BLaER1 (cell line): Measurements from ENCODE around the gene U2AF1L4.

ENCODE experiments used
- H3K27ac ChIP-seq: shearing (Covaris generic); formaldehyde crosslinking; 2 replicates; pipeline ENCODE4 v1.8.1; 2022
- H3K27me3 ChIP-seq: shearing (Covaris generic); formaldehyde crosslinking; 2 replicates; pipeline ENCODE4 v1.8.1; 2022
- H3K36me3 ChIP-seq: shearing (Covaris generic); formaldehyde crosslinking; 2 replicates; pipeline ENCODE4 v1.8.1; 2022
- H3K4me1 ChIP-seq: shearing (Covaris generic); formaldehyde crosslinking; 2 replicates; pipeline ENCODE4 v1.8.1; 2022
- H3K4me2 ChIP-seq: shearing (Covaris generic); formaldehyde crosslinking; 2 replicates; pipeline ENCODE4 v1.8.1; 2022
- H3K4me3 ChIP-seq: shearing (Covaris generic); formaldehyde crosslinking; 2 replicates; pipeline ENCODE4 v1.8.1; 2022
- H3K9ac ChIP-seq: shearing (Covaris generic); formaldehyde crosslinking; 2 replicates; pipeline ENCODE4 v1.8.1; 2022
- H3K9me3 ChIP-seq: shearing (Covaris generic); formaldehyde crosslinking; 2 replicates; pipeline ENCODE4 v1.8.1; 2022
- H4K20me1 ChIP-seq: shearing (Covaris generic); formaldehyde crosslinking; 2 replicates; pipeline ENCODE4 v1.8.1; 2022
- Cebpa-rat ChIP-seq: shearing (Covaris generic); IDR thresholded peaks from 2 replicates; pipeline ENCODE4 v1.8.1; 2022

The U2AF1L4 gene

DNA sequence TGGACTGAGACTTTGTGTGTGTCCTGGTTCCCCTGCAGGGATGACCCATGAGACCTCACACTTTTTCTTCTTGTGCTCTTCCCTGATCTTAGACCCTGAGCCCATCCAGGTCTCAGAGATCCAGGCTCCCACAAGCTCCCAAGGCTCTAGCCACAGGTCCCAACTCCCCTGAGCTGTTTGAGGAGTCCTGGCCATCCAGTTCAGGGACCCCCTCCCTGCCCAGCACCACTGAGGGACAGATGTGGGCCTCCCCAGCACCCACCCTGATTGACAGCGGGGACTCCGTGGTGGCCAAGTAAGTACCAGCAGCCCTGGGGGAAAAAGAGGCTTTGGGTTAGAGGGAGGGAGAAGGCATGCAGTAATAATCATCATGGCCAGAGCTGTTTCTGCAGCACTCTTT is 14.5 kb upstream of the U2AF1L4 start:
- no peak overlapping the region for H3K27ac ChIP-seq
- peak overlapping the region; percentile 85 for H3K4me2 ChIP-seq
- H3K9me3 ChIP-seq, result no peaks in the 10 kb centered on the region
- peak overlapping the region; percentile 94 for H3K9ac ChIP-seq
- no peaks in the 10 kb centered on the region for H3K27me3 ChIP-seq
- H4K20me1 ChIP-seq, result peaks cover 11% of the 10 kb centered on the region
- peaks cover 57% of the 10 kb centered on the region for H3K36me3 ChIP-seq
- no peak overlapping the region for H3K4me3 ChIP-seq
- peaks cover 27% of the 10 kb centered on the region for H3K4me1 ChIP-seq
- TF ChIP-seq Cebpa-rat, result no peak

DNA sequence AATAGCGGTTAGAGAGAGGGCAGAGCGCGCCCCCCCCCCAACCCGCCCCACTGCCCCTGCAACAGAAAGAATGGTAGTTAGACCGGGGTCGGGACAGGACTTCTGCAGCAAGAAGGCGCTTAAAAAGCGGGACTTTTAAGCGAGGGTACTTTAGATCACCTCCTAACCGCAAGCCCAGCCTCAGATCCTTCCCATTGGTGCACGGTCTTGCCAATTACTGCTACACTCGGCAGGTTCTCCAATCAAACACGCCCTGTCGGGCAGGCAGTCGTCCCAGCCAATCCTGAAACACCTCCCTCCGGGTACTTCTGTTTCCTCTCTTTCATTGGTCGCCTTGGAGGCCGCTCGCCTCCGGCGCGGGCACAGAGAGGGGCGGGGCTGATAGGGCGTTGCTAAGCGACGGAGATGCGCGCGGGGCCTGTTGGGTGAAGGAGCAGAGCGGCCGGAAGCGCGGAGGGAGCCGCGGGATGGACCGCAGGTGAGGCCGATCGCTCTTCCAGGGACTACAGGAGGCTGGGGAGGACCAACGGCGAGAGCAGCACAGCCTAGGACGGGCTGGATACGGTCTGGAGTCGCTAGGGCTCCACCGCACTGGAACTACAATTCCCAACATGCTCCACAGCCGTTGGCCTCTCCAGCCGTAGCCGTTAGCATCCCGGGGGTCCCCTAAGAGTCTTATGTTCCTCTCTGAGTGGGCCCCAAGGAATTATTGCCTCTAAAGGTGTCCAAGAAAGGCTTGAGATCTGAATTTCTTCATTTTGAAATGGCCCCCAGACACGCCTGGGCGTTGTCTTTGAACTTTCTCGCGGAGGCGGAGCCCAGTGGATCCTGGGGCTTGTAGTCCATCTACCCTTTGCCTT is 12.8 kb upstream of the U2AF1L4 start, which contains the start of gene PROSER3:
TSS of gene PROSER3 (plus strand) at position 428 of the 860 bp plus-strand sequence. CDS start at position 468, 40 bp downstream.
- H3K4me1 ChIP-seq, result peaks cover 27% of the 10 kb centered on the region
- peak within 1 kb of the TSS; percentile 95 for H3K4me3 ChIP-seq
- peak within 1 kb of the TSS; percentile 96 for H3K27ac ChIP-seq
- H3K4me2 ChIP-seq, result peak within 1 kb of the TSS; percentile 98
- H3K9ac ChIP-seq, result peak within 1 kb of the TSS; percentile 94
- H3K36me3 ChIP-seq, result peaks cover 55% of the 10 kb centered on the region
- TF ChIP-seq Cebpa-rat, result no peak
- no peaks in the 10 kb centered on the region for H3K27me3 ChIP-seq
- no peaks in the 10 kb centered on the region for H3K9me3 ChIP-seq
- H4K20me1 ChIP-seq, result peaks cover 11% of the 10 kb centered on the region

GRCh38 chr19:35757231-35757748 is 12.1 kb upstream of the U2AF1L4 start:
- Histone ChIP-seq H3K4me2 (peak overlapping the region; percentile 98), H3K4me3 (peak overlapping the region; percentile 95), H3K4me1 (peaks cover 27% of the 10 kb centered on the region), H3K9ac (peak overlapping the region; percentile 82), H3K27ac (peak overlapping the region; percentile 87), H3K36me3 (peaks cover 55% of the 10 kb centered on the region), H3K9me3 (no peaks in the 10 kb centered on the region), H3K27me3 (no peaks in the 10 kb centered on the region), H4K20me1 (peaks cover 11% of the 10 kb centered on the region)
- no peak for TF ChIP-seq Cebpa-rat

GRCh38 chr19:35756377-35757230 is 11.4 kb upstream of the U2AF1L4 start, which contains the start of gene HSPB6:
HSPB6 (minus strand) TSS chr19:35757029; CDS start chr19:35757008, 21 bp downstream.
- no peaks in the 10 kb centered on the region for H3K9me3 ChIP-seq
- no peak for TF ChIP-seq Cebpa-rat
- H3K4me3 ChIP-seq, result peak within 1 kb of the TSS; percentile 95
- peak within 1 kb of the TSS; percentile 98 for H3K4me2 ChIP-seq
- peaks cover 55% of the 10 kb centered on the region for H3K36me3 ChIP-seq
- H3K27ac ChIP-seq, result peak within 1 kb of the TSS; percentile 87
- H3K27me3 ChIP-seq, result no peaks in the 10 kb centered on the region
- H3K9ac ChIP-seq, result peak within 1 kb of the TSS; percentile 82
- H3K4me1 ChIP-seq, result peaks cover 27% of the 10 kb centered on the region
- peaks cover 11% of the 10 kb centered on the region for H4K20me1 ChIP-seq

- H3K4me2 ChIP-seq, result no peak overlapping the region
- no peak for TF ChIP-seq Cebpa-rat
- H3K4me1 ChIP-seq, result peaks cover 28% of the 10 kb centered on the region
- no peaks in the 10 kb centered on the region for H3K9me3 ChIP-seq
- H3K27me3 ChIP-seq, result no peaks in the 10 kb centered on the region
- H4K20me1 ChIP-seq, result peaks cover 11% of the 10 kb centered on the region
- H3K9ac ChIP-seq, result no peak overlapping the region
- H3K36me3 ChIP-seq, result peaks cover 47% of the 10 kb centered on the region
- no peak overlapping the region for H3K4me3 ChIP-seq
- no peak overlapping the region for H3K27ac ChIP-seq
Measured at GRCh38 chr19:35755550-35756376, 10.5 kb upstream of the U2AF1L4 start.

GRCh38 chr19:35755131-35755549 is 9.9 kb upstream of the U2AF1L4 start:
- Histone ChIP-seq H3K4me1 (peaks cover 34% of the 10 kb centered on the region), H3K9me3 (no peaks in the 10 kb centered on the region), H3K27me3 (no peaks in the 10 kb centered on the region), H3K9ac (no peak overlapping the region), H3K4me3 (no peak overlapping the region), H3K4me2 (no peak overlapping the region), H3K27ac (no peak overlapping the region), H4K20me1 (peaks cover 11% of the 10 kb centered on the region), H3K36me3 (peaks cover 40% of the 10 kb centered on the region)
- no peak for TF ChIP-seq Cebpa-rat

GRCh38 chr19:35754370-35755130 is 9.3 kb upstream of the U2AF1L4 start:
- Histone ChIP-seq H3K27ac (no peak overlapping the region), H3K27me3 (no peaks in the 10 kb centered on the region), H3K4me2 (no peak overlapping the region), H3K9ac (no peak overlapping the region), H3K36me3 (peaks cover 34% of the 10 kb centered on the region), H3K9me3 (no peaks in the 10 kb centered on the region), H3K4me3 (no peak overlapping the region), H3K4me1 (peaks cover 34% of the 10 kb centered on the region), H4K20me1 (peaks cover 7% of the 10 kb centered on the region)
- TF ChIP-seq Cebpa-rat, result no peak

DNA sequence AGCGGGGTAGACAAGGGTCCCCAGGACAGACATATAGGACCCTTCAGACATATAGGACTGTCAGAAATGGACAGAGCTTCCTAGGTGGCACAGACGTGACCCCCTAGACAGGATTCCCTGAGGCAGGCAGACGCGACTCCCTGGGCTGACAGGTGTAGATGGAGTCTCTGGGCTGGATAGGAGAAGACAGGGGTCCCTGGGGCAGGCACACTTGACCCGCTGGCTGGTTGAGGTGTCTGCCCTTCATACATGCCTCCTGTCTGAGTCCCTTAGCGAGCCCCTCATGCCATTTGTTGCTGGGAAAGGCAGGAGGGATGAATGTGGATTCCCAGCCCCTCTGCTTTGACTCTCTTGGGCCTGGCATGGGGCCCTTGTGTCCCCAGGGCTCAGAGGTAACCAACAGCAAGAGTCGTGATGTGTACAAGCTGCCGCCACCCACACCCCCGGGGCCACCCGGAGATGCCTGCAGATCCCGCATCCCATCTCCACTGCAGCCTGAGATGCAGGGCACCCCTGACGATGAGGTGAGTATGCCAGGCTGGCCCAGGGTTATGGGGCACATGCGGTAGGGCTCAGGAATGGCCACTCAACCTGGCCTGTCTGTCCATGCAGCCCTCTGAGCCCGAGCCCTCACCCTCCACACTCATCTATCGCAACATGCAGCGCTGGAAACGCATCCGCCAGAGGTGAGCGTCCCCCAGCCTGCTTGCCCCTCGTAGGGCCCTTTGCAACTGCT is 8.6 kb upstream of the U2AF1L4 start:
- Histone ChIP-seq H3K9me3 (no peaks in the 10 kb centered on the region), H4K20me1 (no peaks in the 10 kb centered on the region), H3K9ac (no peak overlapping the region), H3K36me3 (peaks cover 34% of the 10 kb centered on the region), H3K4me1 (peaks cover 34% of the 10 kb centered on the region), H3K27ac (no peak overlapping the region), H3K27me3 (no peaks in the 10 kb centered on the region), H3K4me2 (no peak overlapping the region), H3K4me3 (no peak overlapping the region)
- no peak for TF ChIP-seq Cebpa-rat
